ENCODE data around the gene EIF4G3.
"Not testable (repeated sequence)": the region's sequence is repeated elsewhere in the genome, so short reads cannot be mapped to it uniquely, and the experiment has no call there.

Gene EIF4G3

DNA sequence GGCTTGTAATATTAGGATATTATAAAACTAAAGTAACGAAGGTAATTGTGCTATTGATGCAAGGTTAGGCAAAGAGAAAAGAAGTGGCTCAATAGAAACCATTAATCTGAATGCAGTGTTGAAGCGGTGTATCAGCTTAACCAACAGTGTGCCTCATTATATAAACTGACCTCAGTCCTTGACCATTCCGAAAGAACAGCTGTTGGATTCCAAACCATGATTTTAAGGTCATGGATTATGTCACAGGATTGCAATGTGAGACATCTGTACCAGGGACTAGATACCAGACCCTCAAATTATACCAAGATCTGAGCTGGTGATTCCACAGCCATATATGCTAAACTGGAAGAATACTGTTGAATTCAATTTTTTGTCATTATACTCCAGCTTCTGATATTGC is 255.4 kb downstream of the EIF4G3 start:
- Histone ChIP-seq H3K9me2 (replicated peaks; ENCODE audit: control insufficient read depth, low read length) (no peaks in the 10 kb centered on the region), H3K79me2 (ENCODE audit: control insufficient read depth, low read length) (no peaks in the 10 kb centered on the region), H3F3A (ENCODE audit: control insufficient read depth, insufficient read depth) (no peaks in the 10 kb centered on the region), H4K20me1 (ENCODE audit: control insufficient read depth, insufficient read depth, low read depth, low read length) (no peaks in the 10 kb centered on the region), H3K4me2 (ENCODE audit: low read length) (no peak overlapping the region), H3K4me1 (ENCODE audit: control insufficient read depth, low read length) (no peaks in the 10 kb centered on the region), H3K9me3 (ENCODE audit: control insufficient read depth, insufficient read depth, low read length) (no peaks in the 10 kb centered on the region), H3K4me3 (ENCODE audit: low read length) (no peak overlapping the region), H3K27ac (ENCODE audit: low read depth, low read length) (no peak overlapping the region), H3K27me3 (ENCODE audit: control insufficient read depth, low read length) (no peaks in the 10 kb centered on the region), H3K36me3 (ENCODE audit: control insufficient read depth, low read length) (no peaks in the 10 kb centered on the region)
- TF ChIP-seq EZH2phosphoT487 (IDR thresholded peaks at IDR 0.05; ENCODE audit: borderline replicate concordance, low read length), result no peak
- TF ChIP-seq, protein P1, sequence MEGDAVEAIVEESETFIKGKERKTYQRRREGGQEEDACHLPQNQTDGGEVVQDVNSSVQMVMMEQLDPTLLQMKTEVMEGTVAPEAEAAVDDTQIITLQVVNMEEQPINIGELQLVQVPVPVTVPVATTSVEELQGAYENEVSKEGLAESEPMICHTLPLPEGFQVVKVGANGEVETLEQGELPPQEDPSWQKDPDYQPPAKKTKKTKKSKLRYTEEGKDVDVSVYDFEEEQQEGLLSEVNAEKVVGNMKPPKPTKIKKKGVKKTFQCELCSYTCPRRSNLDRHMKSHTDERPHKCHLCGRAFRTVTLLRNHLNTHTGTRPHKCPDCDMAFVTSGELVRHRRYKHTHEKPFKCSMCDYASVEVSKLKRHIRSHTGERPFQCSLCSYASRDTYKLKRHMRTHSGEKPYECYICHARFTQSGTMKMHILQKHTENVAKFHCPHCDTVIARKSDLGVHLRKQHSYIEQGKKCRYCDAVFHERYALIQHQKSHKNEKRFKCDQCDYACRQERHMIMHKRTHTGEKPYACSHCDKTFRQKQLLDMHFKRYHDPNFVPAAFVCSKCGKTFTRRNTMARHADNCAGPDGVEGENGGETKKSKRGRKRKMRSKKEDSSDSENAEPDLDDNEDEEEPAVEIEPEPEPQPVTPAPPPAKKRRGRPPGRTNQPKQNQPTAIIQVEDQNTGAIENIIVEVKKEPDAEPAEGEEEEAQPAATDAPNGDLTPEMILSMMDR (IDR thresholded peaks at IDR 0.05; ENCODE audit: low read depth, low read length, poor library complexity, severe bottlenecking), result no peak

GRCh38 chr1:20913242-20913641 is 263.5 kb downstream of the EIF4G3 start:
- Histone ChIP-seq H3K79me2 (ENCODE audit: control insufficient read depth, low read length) (no peaks in the 10 kb centered on the region), H3K4me3 (ENCODE audit: low read length) (no peak overlapping the region), H3K36me3 (ENCODE audit: control insufficient read depth, low read length) (peaks cover 4% of the 10 kb centered on the region; the same call in 1 of the 2 replicates), H3K9me3 (ENCODE audit: control insufficient read depth, insufficient read depth, low read length) (no peaks in the 10 kb centered on the region), H3K27me3 (ENCODE audit: control insufficient read depth, low read length) (no peaks in the 10 kb centered on the region), H3K4me1 (ENCODE audit: control insufficient read depth, low read length) (no peaks in the 10 kb centered on the region), H3F3A (ENCODE audit: control insufficient read depth, insufficient read depth) (no peaks in the 10 kb centered on the region), H4K20me1 (ENCODE audit: control insufficient read depth, insufficient read depth, low read depth, low read length) (no peaks in the 10 kb centered on the region), H3K9me2 (replicated peaks; ENCODE audit: control insufficient read depth, low read length) (no peaks in the 10 kb centered on the region), H3K27ac (ENCODE audit: low read depth, low read length) (no peak overlapping the region), H3K4me2 (ENCODE audit: low read length) (no peak overlapping the region)
- TF ChIP-seq EZH2phosphoT487 (IDR thresholded peaks at IDR 0.05; ENCODE audit: borderline replicate concordance, low read length), result no peak
- TF ChIP-seq, protein P1 (IDR thresholded peaks at IDR 0.05; ENCODE audit: low read depth, low read length, poor library complexity, severe bottlenecking), result no peak

- H3K27ac ChIP-seq (ENCODE audit: low read depth, low read length); H3K9me2 ChIP-seq (replicated peaks; ENCODE audit: control insufficient read depth, low read length); H3K4me1 ChIP-seq (ENCODE audit: control insufficient read depth, low read length); H3K9me3 ChIP-seq (ENCODE audit: control insufficient read depth, insufficient read depth, low read length); H3K4me2 ChIP-seq (ENCODE audit: low read length); H4K20me1 ChIP-seq (ENCODE audit: control insufficient read depth, insufficient read depth, low read depth, low read length); H3K79me2 ChIP-seq (ENCODE audit: control insufficient read depth, low read length); H3F3A ChIP-seq (ENCODE audit: control insufficient read depth, insufficient read depth); H3K27me3 ChIP-seq (ENCODE audit: control insufficient read depth, low read length); H3K4me3 ChIP-seq (ENCODE audit: low read length): not testable (repeated sequence)
- peaks cover 16% of the 10 kb centered on the region for H3K36me3 ChIP-seq (ENCODE audit: control insufficient read depth, low read length)
Observed at GRCh38 chr1:20907526-20907925, 269.2 kb downstream of the EIF4G3 start.

DNA sequence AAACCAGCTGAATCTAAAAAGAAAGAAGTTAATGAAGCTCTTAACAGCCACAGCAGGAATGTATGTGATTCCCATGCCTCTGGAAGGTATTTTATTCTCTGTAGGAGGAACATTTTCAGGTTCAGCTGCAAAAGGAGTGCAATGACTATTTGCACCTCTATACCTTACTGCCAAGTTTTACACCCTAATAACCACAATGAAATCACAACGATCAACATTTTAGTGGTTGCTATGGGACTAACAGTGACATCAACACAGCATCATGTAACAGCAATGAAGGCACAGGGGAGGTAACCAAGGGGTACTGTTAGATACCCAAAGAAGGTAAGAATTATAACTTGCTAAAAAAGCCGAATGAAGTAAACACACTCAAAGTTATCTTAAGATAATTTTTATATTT is 273.3 kb downstream of the EIF4G3 start:
- Histone ChIP-seq H3K27ac (ENCODE audit: low read depth, low read length) (no peak overlapping the region), H3K36me3 (ENCODE audit: control insufficient read depth, low read length) (peaks cover 28% of the 10 kb centered on the region), H3K9me3 (ENCODE audit: control insufficient read depth, insufficient read depth, low read length) (no peaks in the 10 kb centered on the region), H3K79me2 (ENCODE audit: control insufficient read depth, low read length) (no peaks in the 10 kb centered on the region), H3K4me1 (ENCODE audit: control insufficient read depth, low read length) (peaks cover 3% of the 10 kb centered on the region; the same call in 1 of the 2 replicates), H3F3A (ENCODE audit: control insufficient read depth, insufficient read depth) (no peaks in the 10 kb centered on the region; the same call in 1 of the 2 replicates), H4K20me1 (ENCODE audit: control insufficient read depth, insufficient read depth, low read depth, low read length) (no peaks in the 10 kb centered on the region), H3K4me3 (ENCODE audit: low read length) (no peak overlapping the region), H3K27me3 (ENCODE audit: control insufficient read depth, low read length) (no peaks in the 10 kb centered on the region), H3K4me2 (ENCODE audit: low read length) (no peak overlapping the region), H3K9me2 (replicated peaks; ENCODE audit: control insufficient read depth, low read length) (no peaks in the 10 kb centered on the region)
- TF ChIP-seq EZH2phosphoT487 (IDR thresholded peaks at IDR 0.05; ENCODE audit: borderline replicate concordance, low read length), result no peak
- TF ChIP-seq, protein P1 (IDR thresholded peaks at IDR 0.05; ENCODE audit: low read depth, low read length, poor library complexity, severe bottlenecking), result no peak
